Measurements from ENCODE around the gene HOXD8.

DNA sequence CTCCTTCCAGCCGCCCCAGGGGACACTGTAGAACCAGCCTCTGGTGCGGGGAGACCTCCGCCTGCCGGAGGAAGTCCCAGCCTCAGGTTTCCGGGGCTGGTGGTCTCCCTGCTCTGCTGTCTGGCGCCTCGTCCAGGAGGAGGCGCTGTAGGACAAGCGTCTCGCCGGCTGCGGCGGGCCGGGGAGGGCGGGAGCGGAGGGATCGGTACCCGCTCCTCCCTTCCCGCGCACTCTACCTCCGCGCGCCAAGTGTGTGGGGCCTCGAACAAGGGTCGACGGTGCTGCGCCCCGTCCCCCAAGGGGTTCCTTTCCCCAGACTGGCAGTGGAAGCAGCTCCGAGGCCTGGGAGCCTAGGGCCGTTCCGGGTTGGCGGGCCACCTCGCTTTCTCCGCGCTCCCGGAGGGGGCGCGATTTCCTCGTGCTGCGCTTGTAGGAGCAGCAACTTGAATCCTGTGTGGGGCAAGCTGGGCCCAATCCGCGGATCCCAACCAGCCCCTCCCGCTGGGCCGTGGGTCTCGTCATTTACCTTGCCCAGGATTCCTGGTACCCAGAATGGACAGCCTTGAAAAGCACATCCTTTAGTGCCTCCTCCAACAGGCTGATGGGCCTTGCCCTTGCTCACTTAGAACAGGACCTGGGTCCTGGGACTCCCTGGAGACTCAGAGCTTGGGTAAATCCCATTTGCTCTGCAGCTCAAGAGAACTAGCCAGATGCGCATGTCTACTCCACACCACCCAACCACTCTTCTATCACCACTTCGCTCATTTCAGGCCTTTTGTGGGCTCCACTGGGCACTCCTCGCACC is 11.2 kb downstream of the HOXD8 start:
- TF ChIP-seq CTCF (IDR thresholded peaks at IDR 0.05) (peak; percentile 98 to 99 (median 98)), POLR2A (IDR thresholded peaks at IDR 0.05) (no peak), EP300 (IDR thresholded peaks at IDR 0.05) (no peak)

Measured in ovary (tissue), 3 donors.